GM23248 (cell line): Measurements from ENCODE around the gene ALK.

Experiments used
- EZH2 ChIP-seq: fragments of 200-600 bp; sonication (generic); IDR thresholded peaks from 2 replicates; pipeline ENCODE4 v1.6.1; 2018; ENCODE audit warnings: antibody characterized with exemption, mild to moderate bottlenecking; ENCODE audit not compliant: insufficient read depth, poor library complexity, severe bottlenecking
- EZH2phosphoT487 ChIP-seq: fragments of 200-600 bp; sonication (generic); IDR thresholded peaks from 2 replicates; pipeline ENCODE4 v1.6.1; 2018; ENCODE audit warnings: antibody characterized with exemption, moderate library complexity, mild to moderate bottlenecking, low read depth; ENCODE audit not compliant: insufficient read depth

- TF ChIP-seq EZH2phosphoT487: no peak
- TF ChIP-seq EZH2: no peak
Observed at GRCh38 chr2:29729932-29730331, 191.5 kb downstream of the ALK start.
